ENCODE measurements around the gene SDC3.

DNA sequence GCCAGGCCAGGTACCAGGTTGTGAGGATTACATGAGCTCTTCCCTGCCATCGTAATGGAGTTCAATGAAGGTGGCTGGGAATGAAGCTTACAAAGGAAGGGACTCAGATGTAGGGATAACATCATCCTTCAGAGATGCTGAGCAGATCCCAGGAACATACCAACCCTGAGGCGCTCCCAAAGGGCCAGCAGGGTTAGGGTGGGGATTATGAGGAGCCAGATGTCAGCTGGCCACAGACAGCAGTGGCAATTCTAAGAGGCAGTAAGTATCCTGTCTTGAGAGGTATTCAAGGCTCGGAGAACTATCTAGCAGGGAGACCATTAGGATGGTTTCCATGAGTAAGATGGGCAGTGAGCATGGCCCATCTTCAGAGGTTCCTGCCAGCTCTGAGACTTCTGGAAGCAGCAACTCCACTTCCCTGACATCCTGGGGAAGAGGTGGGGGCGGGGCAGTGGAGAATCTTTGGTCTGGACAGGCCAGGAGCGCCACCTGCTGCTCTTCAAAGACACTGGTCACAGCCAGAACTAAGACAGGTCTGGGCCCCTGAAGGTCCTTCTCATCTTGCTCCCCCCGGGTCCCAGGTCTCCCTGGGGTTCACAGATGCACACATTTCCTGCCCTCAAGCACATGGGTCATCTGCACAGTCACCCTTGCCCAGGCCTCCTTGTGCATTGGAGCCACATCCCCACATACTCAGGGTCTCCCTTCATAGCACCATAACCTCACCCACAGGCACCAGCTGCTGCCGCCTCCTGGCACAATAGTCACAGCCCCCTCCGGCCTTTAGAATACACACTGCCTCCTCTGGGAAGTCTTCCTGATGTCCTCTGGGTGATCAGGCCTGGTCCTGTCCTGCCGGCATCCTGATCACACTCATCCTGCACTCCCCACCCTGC is 2.7 kb upstream of the SDC3 start:
- TF ChIP-seq, protein P1, sequence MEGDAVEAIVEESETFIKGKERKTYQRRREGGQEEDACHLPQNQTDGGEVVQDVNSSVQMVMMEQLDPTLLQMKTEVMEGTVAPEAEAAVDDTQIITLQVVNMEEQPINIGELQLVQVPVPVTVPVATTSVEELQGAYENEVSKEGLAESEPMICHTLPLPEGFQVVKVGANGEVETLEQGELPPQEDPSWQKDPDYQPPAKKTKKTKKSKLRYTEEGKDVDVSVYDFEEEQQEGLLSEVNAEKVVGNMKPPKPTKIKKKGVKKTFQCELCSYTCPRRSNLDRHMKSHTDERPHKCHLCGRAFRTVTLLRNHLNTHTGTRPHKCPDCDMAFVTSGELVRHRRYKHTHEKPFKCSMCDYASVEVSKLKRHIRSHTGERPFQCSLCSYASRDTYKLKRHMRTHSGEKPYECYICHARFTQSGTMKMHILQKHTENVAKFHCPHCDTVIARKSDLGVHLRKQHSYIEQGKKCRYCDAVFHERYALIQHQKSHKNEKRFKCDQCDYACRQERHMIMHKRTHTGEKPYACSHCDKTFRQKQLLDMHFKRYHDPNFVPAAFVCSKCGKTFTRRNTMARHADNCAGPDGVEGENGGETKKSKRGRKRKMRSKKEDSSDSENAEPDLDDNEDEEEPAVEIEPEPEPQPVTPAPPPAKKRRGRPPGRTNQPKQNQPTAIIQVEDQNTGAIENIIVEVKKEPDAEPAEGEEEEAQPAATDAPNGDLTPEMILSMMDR (IDR thresholded peaks at IDR 0.05), result peak; percentile 81 to 93 (median 86)
- TF ChIP-seq POLR2A (IDR thresholded peaks at IDR 0.05), result no peak

All from right lobe of liver (tissue), 4 donors.